Prostate gland (tissue), 2 donors: ENCODE results near the gene RUNDC3A. TPM values are rescaled to one million over a fixed set of nuclear protein-coding genes. Genes with fewer than 3 reads are reported as not detected.
"Not testable (repeated sequence)": the region's sequence is repeated elsewhere in the genome, so short reads cannot be mapped to it uniquely, and the experiment has no call there.

Source experiments
- DNase-seq: peaks from one replicate; pipeline ENCODE4 v3.0.0-alpha.2; 2019; ENCODE audit warnings: low spot score
- H3K27ac ChIP-seq, 2 donors: fragments of 200-600 bp; sonication (generic); 2 replicates each; pipeline ENCODE4 v1.5.1; 2017 to 2019
- H3K27me3 ChIP-seq: fragments of 200-600 bp; sonication (generic); replicated peaks from 2 replicates; pipeline ENCODE4 v1.5.1; 2019; ENCODE audit not compliant: insufficient read depth
- H3K36me3 ChIP-seq, 2 donors: fragments of 200-600 bp; sonication (generic); 1 replicate in 1 of 2; 2 replicates in 1 of 2; pipeline versions ENCODE4 v1.5.1 to v1.8.1; 2017 to 2019
- H3K4me1 ChIP-seq: fragments of 200-600 bp; sonication (generic); replicated peaks from 2 replicates; pipeline ENCODE4 v1.5.1; 2019
- H3K4me3 ChIP-seq, 2 donors: fragments of 200-600 bp; sonication (generic); 2 replicates each; pipeline ENCODE4 v1.5.1; 2017 to 2019
- H3K9me3 ChIP-seq: fragments of 200-600 bp; sonication (generic); 2 replicates; pipeline ENCODE4 v1.5.1; 2017
- POLR2A ChIP-seq: fragments of 450-650 bp; IDR thresholded peaks from one replicate; pipeline ENCODE4 v1.6.1; 2016; ENCODE audit warnings: antibody characterized with exemption, mild to moderate bottlenecking
- POLR2AphosphoS5 ChIP-seq: sonication (generic); formaldehyde crosslinking; IDR thresholded peaks from one replicate; pipeline ENCODE4 v1.6.1; 2017; ENCODE audit warnings: antibody characterized with exemption
- WGBS: methylation state at CpG from one replicate; pipeline ENCODE4 v1.1.5; 2018; 5-methylcytosine and 5-hydroxymethylcytosine counted together
- intact Hi-C: fragments of 100-400 bp; cut with DNase I; formaldehyde crosslinking; loops from one replicate; pipeline ENCODE4 v1.14.2; 2022
- total RNA-seq, 2 donors: library from RNA; depleted of rRNA; stranded (reverse); fragments of >200 nt; gene quantifications; one replicate each; pipeline ENCODE4 v1.1.0, GENCODE V29; 2016
- TF ChIP-seq, protein P1 (sequence below), 4 experiments: fragments of 200-600 bp in 2 of 4; fragments of 450-650 bp in 2 of 4; sonication (generic) in 2 of 4; IDR thresholded peaks; 1 replicate in 3 of 4; 2 replicates in 1 of 4; pipeline ENCODE4 v1.5.1; 2016 to 2019; ENCODE audit warnings: antibody characterized with exemption in 4 of 4, mild to moderate bottlenecking in 2 of 4, moderate library complexity in 2 of 4

RUNDC3A gene
- total RNA-seq, 2 donors from 2014 or later: 0.68 to 2.9 TPM

DNA sequence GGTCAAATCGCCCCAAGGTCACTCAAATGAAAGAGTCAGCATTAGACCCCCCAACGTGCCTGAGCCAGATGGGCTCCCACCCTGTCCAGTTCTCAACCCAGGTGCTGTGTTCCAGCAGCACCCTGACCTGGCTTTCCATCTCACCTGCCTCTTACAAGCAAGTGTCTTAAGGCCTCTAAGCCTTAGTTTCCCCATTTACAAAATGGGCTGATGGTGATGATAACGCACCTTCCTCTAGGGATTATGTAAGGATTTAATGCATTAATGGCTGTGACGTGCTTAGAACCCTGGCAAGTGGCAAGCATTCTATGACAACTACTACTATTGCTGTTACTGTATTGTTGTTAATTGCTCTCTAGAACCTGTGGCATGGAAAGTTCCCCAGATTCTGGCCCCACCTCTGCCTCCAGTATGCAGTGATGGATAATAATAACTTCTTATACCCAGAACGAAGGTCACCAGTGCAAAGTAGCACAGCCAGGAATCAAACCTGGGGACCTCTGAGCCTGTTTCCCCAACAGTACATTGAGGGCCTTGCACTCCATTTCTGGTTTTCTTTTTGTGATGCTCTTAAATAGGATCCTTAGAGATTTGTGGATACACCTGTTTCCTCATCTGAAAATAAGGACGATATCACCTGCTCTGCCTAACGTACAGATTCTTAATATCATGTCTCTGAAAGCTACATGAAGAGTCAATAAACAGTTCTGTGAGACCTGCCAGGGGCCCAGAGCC is 19.5 kb downstream of the RUNDC3A start:
- no peak overlapping the region for H3K27ac ChIP-seq
- intact Hi-C loops: loop anchor here (2.0 kb wide), 1 partner anchor 109 kb away; the partner anchor contains the start of gene UBTF
- no peak for DNase-seq
- TF ChIP-seq POLR2A: no peak
- TF ChIP-seq, protein P1, sequence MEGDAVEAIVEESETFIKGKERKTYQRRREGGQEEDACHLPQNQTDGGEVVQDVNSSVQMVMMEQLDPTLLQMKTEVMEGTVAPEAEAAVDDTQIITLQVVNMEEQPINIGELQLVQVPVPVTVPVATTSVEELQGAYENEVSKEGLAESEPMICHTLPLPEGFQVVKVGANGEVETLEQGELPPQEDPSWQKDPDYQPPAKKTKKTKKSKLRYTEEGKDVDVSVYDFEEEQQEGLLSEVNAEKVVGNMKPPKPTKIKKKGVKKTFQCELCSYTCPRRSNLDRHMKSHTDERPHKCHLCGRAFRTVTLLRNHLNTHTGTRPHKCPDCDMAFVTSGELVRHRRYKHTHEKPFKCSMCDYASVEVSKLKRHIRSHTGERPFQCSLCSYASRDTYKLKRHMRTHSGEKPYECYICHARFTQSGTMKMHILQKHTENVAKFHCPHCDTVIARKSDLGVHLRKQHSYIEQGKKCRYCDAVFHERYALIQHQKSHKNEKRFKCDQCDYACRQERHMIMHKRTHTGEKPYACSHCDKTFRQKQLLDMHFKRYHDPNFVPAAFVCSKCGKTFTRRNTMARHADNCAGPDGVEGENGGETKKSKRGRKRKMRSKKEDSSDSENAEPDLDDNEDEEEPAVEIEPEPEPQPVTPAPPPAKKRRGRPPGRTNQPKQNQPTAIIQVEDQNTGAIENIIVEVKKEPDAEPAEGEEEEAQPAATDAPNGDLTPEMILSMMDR (IDR thresholded peaks at IDR 0.05): no peak
- TF ChIP-seq POLR2AphosphoS5: no peak
- no peaks in the 10 kb centered on the region for H3K36me3 ChIP-seq
- peaks cover 6% of the 10 kb centered on the region for H3K4me1 ChIP-seq
- 72% methylated on average over 7 of the region's 7 CpGs for WGBS
- no peaks in the 10 kb centered on the region for H3K9me3 ChIP-seq
- H3K27me3 ChIP-seq: no peaks in the 10 kb centered on the region
- no peak overlapping the region for H3K4me3 ChIP-seq

DNA sequence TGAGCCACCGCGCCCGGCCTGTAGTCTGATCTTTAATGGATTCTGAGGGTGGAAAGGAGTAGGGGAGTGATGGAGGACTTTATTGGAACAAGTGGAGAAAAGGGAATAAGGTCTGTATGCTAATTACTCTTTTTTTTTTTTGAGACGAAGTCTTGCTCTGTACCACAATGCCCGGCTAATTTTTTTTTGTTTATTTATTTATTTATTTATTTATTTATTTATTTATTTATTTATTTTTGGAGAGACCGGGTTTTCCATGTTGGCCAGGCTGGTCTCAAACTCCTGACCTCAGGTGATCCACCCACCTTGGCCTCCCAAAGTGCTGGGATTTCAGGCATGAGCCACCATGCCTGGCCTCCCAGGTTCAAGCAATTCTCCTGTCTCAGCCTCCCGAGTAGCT is 21.1 kb downstream of the RUNDC3A start:
- H3K4me1 ChIP-seq, H3K27ac ChIP-seq, H3K36me3 ChIP-seq, H3K4me3 ChIP-seq, DNase-seq, intact Hi-C loops, H3K9me3 ChIP-seq, H3K27me3 ChIP-seq: not testable (repeated sequence)
- WGBS: 92% methylated on average over 7 of the region's 7 CpGs

DNA sequence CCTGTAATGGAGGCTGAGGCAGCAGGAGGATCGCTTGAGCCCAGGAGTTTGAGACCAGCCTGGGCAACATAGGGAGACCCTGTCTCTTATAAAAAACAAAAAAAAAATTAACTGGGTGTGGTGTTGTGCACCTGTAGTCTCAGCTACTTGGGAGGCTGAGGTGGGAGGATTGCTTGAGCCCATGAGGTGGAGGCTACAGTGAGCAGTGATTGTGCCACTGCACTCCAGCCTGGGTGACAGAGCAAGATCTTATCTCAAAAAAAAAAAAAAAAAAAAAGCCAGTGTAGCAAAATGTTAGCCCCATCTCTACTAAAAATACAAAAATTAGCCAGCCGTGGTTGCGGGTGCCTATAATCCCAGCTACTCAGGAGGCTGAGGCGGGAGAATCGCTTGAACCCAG is 21.9 kb downstream of the RUNDC3A start:
- 92% methylated on average over 5 of the region's 5 CpGs for WGBS
- DNase-seq, H3K9me3 ChIP-seq, intact Hi-C loops, H3K27me3 ChIP-seq, H3K4me1 ChIP-seq, H3K27ac ChIP-seq, H3K36me3 ChIP-seq, H3K4me3 ChIP-seq: not testable (repeated sequence)

DNA sequence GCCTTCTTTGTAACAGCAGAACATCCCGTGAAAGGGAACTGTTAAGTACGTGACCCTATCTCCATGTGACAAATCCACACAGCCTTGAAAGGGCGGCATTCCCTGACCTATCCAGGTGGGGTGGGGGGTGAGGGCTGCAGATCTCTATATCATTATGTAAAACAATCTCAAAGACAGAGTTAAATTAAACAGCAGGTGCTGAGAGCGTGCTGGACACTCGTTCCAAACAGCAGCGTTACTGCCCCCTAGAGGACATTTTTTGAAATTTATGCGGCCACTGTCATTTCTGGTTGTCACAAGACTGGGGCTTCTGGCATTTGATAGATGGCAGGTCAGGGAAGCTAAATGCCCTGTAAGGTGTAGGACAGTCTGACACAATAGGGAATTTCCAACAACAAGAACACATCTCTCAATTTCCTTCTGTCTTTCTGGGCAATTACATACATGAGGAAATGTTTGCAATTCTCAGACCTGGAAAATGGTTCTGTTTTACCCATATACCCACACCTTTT is 22.9 kb downstream of the RUNDC3A start:
- intact Hi-C loops: no loop called here
- H3K4me1 ChIP-seq: no peaks in the 10 kb centered on the region
- H3K4me3 ChIP-seq: no peak overlapping the region
- WGBS: 4% methylated on average over 7 of the region's 7 CpGs
- H3K36me3 ChIP-seq: no peaks in the 10 kb centered on the region
- TF ChIP-seq POLR2A (no peak), POLR2AphosphoS5 (peak; percentile 69)
- TF ChIP-seq, protein P1 (IDR thresholded peaks at IDR 0.05): peak in 3 of 4 experiments; percentile 77 to 80 (median 78)
- no peak overlapping the region for H3K27ac ChIP-seq
- H3K9me3 ChIP-seq: no peaks in the 10 kb centered on the region
- DNase-seq: peak; percentile 63
- no peaks in the 10 kb centered on the region for H3K27me3 ChIP-seq

DNA sequence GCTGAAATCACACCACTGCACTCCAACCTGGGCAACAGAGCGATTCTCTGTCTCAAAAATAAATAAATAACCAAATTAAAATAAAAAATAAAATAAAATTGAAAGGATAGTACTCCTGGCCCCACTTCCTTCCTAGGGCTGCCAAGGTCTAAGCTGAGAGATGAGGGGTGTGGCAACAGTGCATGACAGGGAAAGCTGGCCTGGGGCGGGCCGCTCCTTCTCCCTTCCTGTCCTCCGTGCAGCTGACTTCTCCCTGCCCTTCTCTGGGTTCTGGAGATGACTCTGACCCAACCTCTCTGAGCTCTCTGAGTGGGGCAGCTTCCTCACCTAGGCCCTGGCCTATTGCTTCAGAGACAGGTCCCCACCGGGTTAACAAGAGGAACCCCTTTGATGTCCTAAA is 25.0 kb downstream of the RUNDC3A start:
- H3K9me3 ChIP-seq: no peaks in the 10 kb centered on the region
- no peak overlapping the region for H3K4me3 ChIP-seq
- DNase-seq: no peak
- H3K27me3 ChIP-seq: no peaks in the 10 kb centered on the region
- 57% methylated on average over 5 of the region's 5 CpGs for WGBS
- H3K4me1 ChIP-seq: no peaks in the 10 kb centered on the region
- no peak overlapping the region for H3K27ac ChIP-seq
- TF ChIP-seq POLR2AphosphoS5: no peak
- TF ChIP-seq, protein P1 (IDR thresholded peaks at IDR 0.05): no peak
- TF ChIP-seq POLR2A: no peak
- no peaks in the 10 kb centered on the region for H3K36me3 ChIP-seq
- intact Hi-C loops: no loop called here

DNA sequence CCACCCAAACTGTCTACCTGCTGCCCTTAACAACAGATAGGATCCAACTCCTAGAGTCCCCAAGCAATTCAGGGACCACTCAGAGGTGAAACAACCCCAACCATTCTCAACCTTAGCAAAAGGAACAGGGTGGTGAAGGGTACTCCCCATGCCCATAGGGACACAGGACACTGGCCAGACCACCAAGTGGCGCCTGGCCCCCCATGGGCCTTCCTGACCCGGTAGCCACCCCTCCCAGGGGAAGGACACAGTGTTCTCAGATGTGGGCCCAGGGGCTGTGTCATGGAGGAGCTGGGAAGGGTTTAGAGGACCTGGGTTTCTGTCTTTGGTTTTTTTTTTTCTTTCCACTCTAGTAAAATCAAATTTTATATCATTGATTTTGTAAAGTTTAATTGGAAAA is 25.9 kb downstream of the RUNDC3A start:
- Histone ChIP-seq H3K27me3 (no peaks in the 10 kb centered on the region), H3K9me3 (no peaks in the 10 kb centered on the region), H3K4me3 (no peak overlapping the region), H3K27ac (no peak overlapping the region), H3K4me1 (no peaks in the 10 kb centered on the region), H3K36me3 (no peaks in the 10 kb centered on the region)
- no peak for DNase-seq
- TF ChIP-seq, protein P1 (IDR thresholded peaks at IDR 0.05): no peak
- TF ChIP-seq POLR2A: no peak
- intact Hi-C loops: no loop called here
- 42% methylated on average over 2 of the region's 2 CpGs for WGBS
